Measurements from ENCODE around the gene ARRDC1.

ARRDC1 gene

GRCh38 chr9:137660144-137660543, 54.7 kb downstream of the ARRDC1 start:
- peaks cover 16% of the 10 kb centered on the region for H3K36me3 Mint-ChIP-seq (ENCODE audit: insufficient read depth)
- no peak overlapping the region for H3K4me3 Mint-ChIP-seq
- H3K27me3 Mint-ChIP-seq, result no peaks in the 10 kb centered on the region
- H3K9me3 Mint-ChIP-seq, result no peaks in the 10 kb centered on the region
- H3K4me1 Mint-ChIP-seq, result peaks cover 40% of the 10 kb centered on the region
- H3K27ac Mint-ChIP-seq (ENCODE audit: low read depth), result no peak overlapping the region
- no peak for DNase-seq (ENCODE audit: low spot score in 2 of 2)
- ATAC-seq (replicated peaks; ENCODE audit: extremely low read depth, poor library complexity, severe bottlenecking), result no peak

DNA sequence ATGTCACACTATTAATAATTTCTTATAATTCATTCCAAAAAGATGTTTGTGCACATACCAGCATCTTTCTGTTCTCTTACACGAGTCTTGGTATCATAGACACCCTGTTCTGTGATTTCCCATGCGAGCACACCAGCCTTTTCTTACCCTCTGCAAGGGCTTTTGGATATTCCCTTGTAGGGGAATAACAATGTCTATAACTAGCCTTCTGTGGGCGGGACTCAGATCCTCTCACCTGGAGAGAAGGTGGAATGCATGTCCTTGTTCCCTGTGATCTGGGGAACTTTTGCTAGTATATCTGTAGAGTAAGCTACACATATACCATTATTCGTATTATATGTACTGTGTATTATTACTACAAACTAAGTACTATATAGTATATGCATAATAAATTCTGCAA, 58.1 kb downstream of the ARRDC1 start:
- Mint-ChIP-seq H3K27ac (ENCODE audit: low read depth) (no peak overlapping the region), H3K9me3 (no peaks in the 10 kb centered on the region), H3K4me3 (no peak overlapping the region), H3K4me1 (peaks cover 39% of the 10 kb centered on the region), H3K27me3 (no peaks in the 10 kb centered on the region), H3K36me3 (ENCODE audit: insufficient read depth) (peaks cover 16% of the 10 kb centered on the region)
- DNase-seq (ENCODE audit: low spot score in 2 of 2) (no peak), ATAC-seq (replicated peaks; ENCODE audit: extremely low read depth, poor library complexity, severe bottlenecking) (no peak)

DNA sequence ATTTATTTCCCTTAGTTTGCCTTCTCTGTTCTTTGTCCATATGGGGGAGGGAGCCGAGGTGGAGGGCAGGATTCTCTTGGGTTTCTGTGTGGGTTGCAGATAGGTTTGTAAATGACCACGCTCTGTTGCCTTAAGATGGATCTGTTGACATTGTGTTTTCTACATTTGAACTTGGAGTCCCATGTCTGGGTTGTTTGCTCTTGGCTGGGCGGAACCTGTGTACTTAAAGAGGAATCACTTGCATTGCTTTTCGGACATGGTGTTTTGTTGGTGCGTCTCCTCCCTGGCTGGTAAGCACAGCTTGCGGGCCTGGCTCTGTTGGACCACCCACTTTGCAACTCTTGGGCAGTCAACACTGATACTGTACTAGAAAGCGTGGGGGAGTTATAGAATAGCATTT, 59.2 kb downstream of the ARRDC1 start:
- peaks cover 17% of the 10 kb centered on the region for H3K36me3 Mint-ChIP-seq (ENCODE audit: insufficient read depth)
- H3K9me3 Mint-ChIP-seq, result no peaks in the 10 kb centered on the region
- peak overlapping the region; percentile 78 for H3K27ac Mint-ChIP-seq (ENCODE audit: low read depth)
- H3K4me3 Mint-ChIP-seq, result no peak overlapping the region
- ATAC-seq (replicated peaks; ENCODE audit: extremely low read depth, poor library complexity, severe bottlenecking), result no peak
- no peaks in the 10 kb centered on the region for H3K27me3 Mint-ChIP-seq
- H3K4me1 Mint-ChIP-seq, result peaks cover 49% of the 10 kb centered on the region
- no peak for DNase-seq (ENCODE audit: low spot score in 2 of 2)

Measured in central memory CD8-positive, alpha-beta T cell (primary cell).